ENCODE results near the gene GLYATL1. TPM values are rescaled to one million over a fixed set of nuclear protein-coding genes. Genes with fewer than 3 reads are reported as not detected.
"Not testable (repeated sequence)": the region's sequence is repeated elsewhere in the genome, so short reads cannot be mapped to it uniquely, and the experiment has no call there.

GLYATL1 gene
- total RNA-seq, 1 experiment from 2014 or later = 0.56 TPM

- DNase-seq (ENCODE audit: low spot score) = no peak
These were observed 59.4 kb downstream of the GLYATL1 start for GRCh38 chr11:58998480-58999290.

- no peak for DNase-seq (ENCODE audit: low spot score)
These were observed 60.0 kb downstream of the GLYATL1 start for GRCh38 chr11:58999291-58999680.

GRCh38 chr11:59000003-59000402, 60.7 kb downstream of the GLYATL1 start:
- DNase-seq (ENCODE audit: low spot score) = no peak

- DNase-seq (ENCODE audit: low spot score) = not testable (repeated sequence)
These were observed 62.7 kb downstream of the GLYATL1 start for GRCh38 chr11:59002006-59002405.

Other genes starting within 250 kb of the GLYATL1 start
- not detected in 2 replicates for gene GLYAT, start 207.5 kb upstream of the GLYATL1 start, total RNA-seq (2014; rRNA removed; shearing (Covaris generic))
- gene GLYATL2, start 94.8 kb upstream of the GLYATL1 start, total RNA-seq (2014; rRNA removed; shearing (Covaris generic)) = 1.0 and 1.4 TPM in 2 replicates
- gene GLYATL1B, start 146.8 kb downstream of the GLYATL1 start, total RNA-seq (2014; rRNA removed; shearing (Covaris generic)) = not detected in 2 replicates
- 19.9 and 29.0 TPM in 2 replicates for gene FAM111B, start 167.7 kb downstream of the GLYATL1 start, total RNA-seq (2014; rRNA removed; shearing (Covaris generic))
- 84.4 and 95.2 TPM in 2 replicates for gene FAM111A, start 203.4 kb downstream of the GLYATL1 start, total RNA-seq (2014; rRNA removed; shearing (Covaris generic))
- gene DTX4, start 232.6 kb downstream of the GLYATL1 start, total RNA-seq (2014; rRNA removed; shearing (Covaris generic)) = 0.58 and 1.6 TPM in 2 replicates